RWPE2 (cell line): ENCODE measurements around the gene CTNND2.

Experiments used
- ATAC-seq: fragments of 200-7000 bp; cut with Tn5 transposase; 3 replicates; pipeline ENCODE4 v1.9.1; 2021; ENCODE audit warnings: low read depth
- DNase-seq: peaks from one replicate; pipeline ENCODE4 v3.0.0-alpha.2; 2020; ENCODE audit warnings: low spot score
- H3K27ac ChIP-seq: fragments of 450-650 bp; 2 replicates; pipeline ENCODE4 v1.5.1; 2017; ENCODE audit warnings: mild to moderate bottlenecking; ENCODE audit not compliant: poor library complexity, severe bottlenecking
- H3K27me3 ChIP-seq: fragments of 250-450 bp; sonication (Bioruptor Pico); 2 replicates; pipeline ENCODE4 v1.5.1; 2021; ENCODE audit warnings: mild to moderate bottlenecking, moderate library complexity; ENCODE audit not compliant: insufficient read depth, poor library complexity, severe bottlenecking
- H3K36me3 ChIP-seq: fragments of 250-450 bp; sonication (Bioruptor Pico); 2 replicates; pipeline ENCODE4 v1.5.1; 2020; ENCODE audit warnings: low read depth, mild to moderate bottlenecking, moderate library complexity
- H3K4me1 ChIP-seq: fragments of 250-450 bp; sonication (Bioruptor Pico); 2 replicates; pipeline ENCODE4 v1.5.1; 2021; ENCODE audit warnings: mild to moderate bottlenecking, moderate library complexity; ENCODE audit not compliant: insufficient read depth, poor library complexity, severe bottlenecking
- H3K4me3 ChIP-seq: fragments of 250-450 bp; sonication (Bioruptor Pico); 2 replicates; pipeline ENCODE4 v1.5.1; 2021; ENCODE audit warnings: mild to moderate bottlenecking, moderate library complexity; ENCODE audit not compliant: severe bottlenecking
- H3K9me3 ChIP-seq: fragments of 250-450 bp; sonication (Bioruptor Pico); 2 replicates; pipeline ENCODE4 v1.5.1; 2021; ENCODE audit warnings: mild to moderate bottlenecking, moderate library complexity; ENCODE audit not compliant: severe bottlenecking
- TF ChIP-seq, protein P1 (sequence below): fragments of 450-650 bp; IDR thresholded peaks from one replicate; pipeline ENCODE4 v1.5.1; 2017; ENCODE audit warnings: mild to moderate bottlenecking, moderate library complexity; ENCODE audit not compliant: poor library complexity, severe bottlenecking

CTNND2 gene

DNA sequence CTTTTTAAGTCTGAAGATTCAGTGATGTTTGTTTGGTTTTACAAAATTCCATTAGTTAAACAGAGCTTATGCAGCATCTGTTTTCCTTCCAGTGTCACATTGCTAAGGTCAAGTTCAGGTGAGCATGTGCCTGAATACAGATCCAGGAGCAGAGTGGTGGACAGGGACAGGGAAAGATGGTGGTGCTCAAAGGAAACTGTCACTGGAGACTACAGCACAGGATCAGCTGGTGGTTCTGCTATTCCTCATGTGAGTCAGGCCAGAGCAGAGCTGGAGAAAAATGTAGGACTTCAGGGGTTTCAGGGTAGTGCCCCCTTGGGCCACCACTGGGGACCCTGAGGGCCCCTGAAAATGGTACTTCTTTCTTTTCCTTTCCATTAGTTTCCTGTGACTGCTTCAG lies 859.7 kb downstream of the CTNND2 start:
- ATAC-seq (no peak), DNase-seq (no peak)
- Histone ChIP-seq H3K27me3 (peaks cover 28% of the 10 kb centered on the region), H3K9me3 (no peaks in the 10 kb centered on the region), H3K4me3 (no peak overlapping the region), H3K27ac (no peak overlapping the region), H3K36me3 (no peaks in the 10 kb centered on the region), H3K4me1 (no peaks in the 10 kb centered on the region)
- TF ChIP-seq, protein P1, sequence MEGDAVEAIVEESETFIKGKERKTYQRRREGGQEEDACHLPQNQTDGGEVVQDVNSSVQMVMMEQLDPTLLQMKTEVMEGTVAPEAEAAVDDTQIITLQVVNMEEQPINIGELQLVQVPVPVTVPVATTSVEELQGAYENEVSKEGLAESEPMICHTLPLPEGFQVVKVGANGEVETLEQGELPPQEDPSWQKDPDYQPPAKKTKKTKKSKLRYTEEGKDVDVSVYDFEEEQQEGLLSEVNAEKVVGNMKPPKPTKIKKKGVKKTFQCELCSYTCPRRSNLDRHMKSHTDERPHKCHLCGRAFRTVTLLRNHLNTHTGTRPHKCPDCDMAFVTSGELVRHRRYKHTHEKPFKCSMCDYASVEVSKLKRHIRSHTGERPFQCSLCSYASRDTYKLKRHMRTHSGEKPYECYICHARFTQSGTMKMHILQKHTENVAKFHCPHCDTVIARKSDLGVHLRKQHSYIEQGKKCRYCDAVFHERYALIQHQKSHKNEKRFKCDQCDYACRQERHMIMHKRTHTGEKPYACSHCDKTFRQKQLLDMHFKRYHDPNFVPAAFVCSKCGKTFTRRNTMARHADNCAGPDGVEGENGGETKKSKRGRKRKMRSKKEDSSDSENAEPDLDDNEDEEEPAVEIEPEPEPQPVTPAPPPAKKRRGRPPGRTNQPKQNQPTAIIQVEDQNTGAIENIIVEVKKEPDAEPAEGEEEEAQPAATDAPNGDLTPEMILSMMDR = no peak

DNA sequence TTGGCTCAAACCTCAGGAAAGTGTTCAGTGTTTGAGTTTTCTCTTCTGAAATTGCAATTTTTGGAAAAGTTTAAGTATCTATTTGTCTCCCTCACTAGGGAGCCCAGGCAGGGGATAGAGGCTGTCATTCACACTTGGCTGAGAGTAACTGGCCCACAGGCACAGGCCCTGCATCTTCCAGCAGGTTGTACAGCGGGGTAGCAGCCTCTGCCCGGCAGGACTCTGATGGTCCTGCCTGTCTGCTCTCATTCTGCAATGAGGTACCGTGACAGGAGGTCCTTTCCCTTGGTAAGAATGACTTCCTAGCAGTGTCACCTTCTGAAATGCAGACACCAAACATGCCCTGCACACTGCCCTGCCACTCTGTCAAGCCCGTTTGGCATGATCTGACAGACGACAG lies 860.4 kb downstream of the CTNND2 start:
- Histone ChIP-seq H3K27ac (no peak overlapping the region), H3K9me3 (no peaks in the 10 kb centered on the region), H3K4me3 (no peak overlapping the region), H3K4me1 (no peaks in the 10 kb centered on the region), H3K27me3 (peaks cover 35% of the 10 kb centered on the region), H3K36me3 (no peaks in the 10 kb centered on the region)
- ATAC-seq = no peak
- TF ChIP-seq, protein P1 = no peak
- no peak for DNase-seq

DNA sequence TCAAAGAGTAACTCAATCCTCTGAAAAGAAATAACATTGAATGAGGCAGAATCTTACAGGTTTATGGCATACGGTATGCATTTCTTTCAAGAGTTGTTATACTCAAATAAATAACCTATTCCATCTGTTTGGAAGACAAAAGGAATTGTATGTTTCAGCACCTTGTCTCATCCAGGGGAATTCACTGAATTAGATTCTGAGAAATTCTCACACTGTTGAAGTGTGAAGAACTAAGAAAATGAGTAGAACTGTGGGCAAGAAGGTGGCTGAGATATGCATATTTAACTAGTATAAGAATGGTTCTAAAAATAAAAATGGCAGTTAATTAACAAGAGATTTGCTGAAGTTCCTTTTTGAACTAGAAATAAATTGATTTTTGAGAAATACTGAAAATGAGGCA lies 863.9 kb downstream of the CTNND2 start:
- ATAC-seq (no peak), DNase-seq (no peak)
- H3K36me3 ChIP-seq = no peaks in the 10 kb centered on the region
- no peaks in the 10 kb centered on the region for H3K9me3 ChIP-seq
- no peak overlapping the region for H3K4me3 ChIP-seq
- no peaks in the 10 kb centered on the region for H3K4me1 ChIP-seq
- H3K27ac ChIP-seq = no peak overlapping the region
- peaks cover 51% of the 10 kb centered on the region for H3K27me3 ChIP-seq
- TF ChIP-seq, protein P1 = no peak

DNA sequence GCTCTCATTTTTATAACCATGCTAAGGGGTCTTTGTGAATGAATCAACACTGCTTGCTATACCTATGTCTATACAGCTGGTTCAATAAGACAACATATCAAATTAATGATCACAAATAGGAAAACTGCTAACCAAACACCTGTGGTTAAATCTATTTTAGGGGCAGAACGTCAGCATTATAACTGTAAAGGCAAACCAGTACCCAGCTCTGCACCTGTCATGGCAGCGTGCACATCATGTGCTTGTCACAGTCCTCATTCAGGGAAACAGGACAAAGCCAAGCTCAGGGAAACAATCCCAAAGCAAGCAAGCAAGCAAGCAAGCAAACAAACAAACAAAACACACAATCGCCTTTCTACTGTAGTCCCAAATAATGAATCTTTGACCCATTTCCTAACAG lies 865.5 kb downstream of the CTNND2 start:
- ATAC-seq = no peak

DNA sequence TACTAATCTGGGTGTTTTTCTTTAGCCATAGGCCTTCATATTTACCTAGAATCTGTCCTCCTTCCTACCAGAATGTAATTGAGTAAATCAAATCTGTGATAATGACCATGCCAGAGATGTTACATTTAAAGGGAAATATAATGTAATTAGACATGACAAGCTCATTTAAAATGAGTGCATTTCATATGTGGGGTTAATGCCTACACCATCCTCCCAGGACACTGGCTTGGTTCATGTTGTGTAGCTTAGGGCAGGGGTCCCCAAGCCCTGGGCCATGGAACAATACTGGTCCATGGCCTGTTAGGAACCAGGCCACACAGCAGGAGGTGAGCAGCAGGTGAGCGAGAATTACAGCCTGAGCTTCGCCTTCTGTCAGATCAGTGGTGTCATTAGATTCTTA lies 866.3 kb downstream of the CTNND2 start:
- peaks cover 51% of the 10 kb centered on the region for H3K27me3 ChIP-seq
- TF ChIP-seq, protein P1 = no peak
- no peak for ATAC-seq
- no peak for DNase-seq
- no peak overlapping the region for H3K4me3 ChIP-seq
- H3K27ac ChIP-seq = no peak overlapping the region
- H3K9me3 ChIP-seq = no peaks in the 10 kb centered on the region
- H3K36me3 ChIP-seq = no peaks in the 10 kb centered on the region
- H3K4me1 ChIP-seq = no peaks in the 10 kb centered on the region

More for the DNA sequence above, 865.5 kb downstream of the CTNND2 start:
- TF ChIP-seq, protein P1 = no peak
- H3K4me3 ChIP-seq = no peak overlapping the region
- H3K36me3 ChIP-seq = no peaks in the 10 kb centered on the region
- no peaks in the 10 kb centered on the region for H3K4me1 ChIP-seq
- no peaks in the 10 kb centered on the region for H3K9me3 ChIP-seq
- H3K27me3 ChIP-seq = peaks cover 51% of the 10 kb centered on the region
- no peak overlapping the region for H3K27ac ChIP-seq
- no peak for DNase-seq
